Prostate gland (tissue), 2 donors: ENCODE results near the gene CALML3. TPM values are rescaled to one million over a fixed set of nuclear protein-coding genes. Genes with fewer than 3 reads are reported as not detected.

ENCODE experiments used
- DNase-seq: peaks from one replicate; pipeline ENCODE4 v3.0.0-alpha.2; 2019; ENCODE audit warnings: low spot score
- H3K27ac ChIP-seq, 2 donors: fragments of 200-600 bp; sonication (generic); 2 replicates each; pipeline ENCODE4 v1.5.1; 2017 to 2019
- H3K27me3 ChIP-seq: fragments of 200-600 bp; sonication (generic); replicated peaks from 2 replicates; pipeline ENCODE4 v1.5.1; 2019; ENCODE audit not compliant: insufficient read depth
- H3K36me3 ChIP-seq, 2 donors: fragments of 200-600 bp; sonication (generic); 1 replicate in 1 of 2; 2 replicates in 1 of 2; pipeline versions ENCODE4 v1.5.1 to v1.8.1; 2017 to 2019
- H3K4me1 ChIP-seq: fragments of 200-600 bp; sonication (generic); replicated peaks from 2 replicates; pipeline ENCODE4 v1.5.1; 2019
- H3K4me3 ChIP-seq, 2 donors: fragments of 200-600 bp; sonication (generic); 2 replicates each; pipeline ENCODE4 v1.5.1; 2017 to 2019
- H3K9me3 ChIP-seq: fragments of 200-600 bp; sonication (generic); 2 replicates; pipeline ENCODE4 v1.5.1; 2017
- POLR2A ChIP-seq: fragments of 450-650 bp; IDR thresholded peaks from one replicate; pipeline ENCODE4 v1.6.1; 2016; ENCODE audit warnings: antibody characterized with exemption, mild to moderate bottlenecking
- POLR2AphosphoS5 ChIP-seq: sonication (generic); formaldehyde crosslinking; IDR thresholded peaks from one replicate; pipeline ENCODE4 v1.6.1; 2017; ENCODE audit warnings: antibody characterized with exemption
- WGBS: methylation state at CpG from one replicate; pipeline ENCODE4 v1.1.5; 2018; 5-methylcytosine and 5-hydroxymethylcytosine counted together
- intact Hi-C: fragments of 100-400 bp; cut with DNase I; formaldehyde crosslinking; loops from one replicate; pipeline ENCODE4 v1.14.2; 2022
- total RNA-seq, 2 donors: library from RNA; depleted of rRNA; stranded (reverse); fragments of >200 nt; gene quantifications; one replicate each; pipeline ENCODE4 v1.1.0, GENCODE V29; 2016
- TF ChIP-seq, protein P1 (sequence below), 4 experiments: fragments of 200-600 bp in 2 of 4; fragments of 450-650 bp in 2 of 4; sonication (generic) in 2 of 4; IDR thresholded peaks; 1 replicate in 3 of 4; 2 replicates in 1 of 4; pipeline ENCODE4 v1.5.1; 2016 to 2019; ENCODE audit warnings: antibody characterized with exemption in 4 of 4, mild to moderate bottlenecking in 2 of 4, moderate library complexity in 2 of 4

The CALML3 gene
- total RNA-seq, 2 donors from 2014 or later: 1.6 to 8.0 TPM

DNA sequence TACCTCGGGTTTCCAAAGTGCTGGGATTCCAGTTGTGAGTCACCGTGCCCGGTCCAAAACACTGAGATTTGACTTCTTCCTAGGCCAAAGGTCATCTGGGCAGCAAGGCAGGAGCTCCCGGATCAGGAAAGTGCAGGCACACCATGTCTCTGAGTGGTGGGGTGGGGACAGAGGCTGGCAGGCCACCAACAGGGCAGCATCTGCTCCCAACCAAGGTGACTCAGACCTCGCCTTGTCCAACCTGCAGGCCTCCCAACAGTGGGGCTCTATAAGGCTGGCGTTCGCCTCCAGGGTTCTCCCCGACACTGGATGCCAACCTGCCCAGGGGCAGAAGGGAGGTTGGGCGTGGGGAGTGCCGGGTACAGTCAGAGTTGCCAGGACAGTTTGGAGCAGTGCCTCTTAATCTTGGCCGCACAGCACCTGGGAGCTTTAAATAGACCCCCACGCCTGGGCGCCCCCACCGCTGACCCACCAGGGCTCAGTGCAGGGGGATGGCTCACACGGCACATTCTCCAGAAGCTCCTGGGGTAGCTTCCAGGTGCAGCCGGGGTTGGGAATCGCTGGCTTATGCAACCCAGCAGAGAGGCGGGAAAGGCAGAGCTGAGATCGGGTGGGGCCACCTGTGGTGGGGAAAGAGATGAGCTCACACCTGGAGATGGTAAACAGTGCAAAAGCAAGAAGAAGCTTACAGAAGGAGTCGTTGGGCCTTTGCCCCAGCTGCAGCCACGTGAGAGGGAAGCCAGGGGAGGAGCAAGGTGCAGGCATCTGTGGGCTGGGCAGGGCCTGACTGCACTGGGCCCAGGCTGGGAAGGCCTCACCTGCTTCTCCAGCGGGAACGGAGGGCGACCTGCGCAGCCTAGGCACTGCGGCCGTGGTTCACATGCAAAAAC lies 36.2 kb upstream of the CALML3 start:
- Histone ChIP-seq H3K36me3 (no peaks in the 10 kb centered on the region), H3K4me1 (no peaks in the 10 kb centered on the region), H3K9me3 (no peaks in the 10 kb centered on the region), H3K27ac (peak overlapping the region; percentile 32 to 61), H3K4me3 (no peak overlapping the region), H3K27me3 (no peaks in the 10 kb centered on the region)
- intact Hi-C loops: no loop called here
- DNase-seq: peak; percentile 82
- WGBS: 45% methylated on average over 27 of the region's 27 CpGs
- peak; percentile 70 for TF ChIP-seq POLR2AphosphoS5
- TF ChIP-seq, protein P1, sequence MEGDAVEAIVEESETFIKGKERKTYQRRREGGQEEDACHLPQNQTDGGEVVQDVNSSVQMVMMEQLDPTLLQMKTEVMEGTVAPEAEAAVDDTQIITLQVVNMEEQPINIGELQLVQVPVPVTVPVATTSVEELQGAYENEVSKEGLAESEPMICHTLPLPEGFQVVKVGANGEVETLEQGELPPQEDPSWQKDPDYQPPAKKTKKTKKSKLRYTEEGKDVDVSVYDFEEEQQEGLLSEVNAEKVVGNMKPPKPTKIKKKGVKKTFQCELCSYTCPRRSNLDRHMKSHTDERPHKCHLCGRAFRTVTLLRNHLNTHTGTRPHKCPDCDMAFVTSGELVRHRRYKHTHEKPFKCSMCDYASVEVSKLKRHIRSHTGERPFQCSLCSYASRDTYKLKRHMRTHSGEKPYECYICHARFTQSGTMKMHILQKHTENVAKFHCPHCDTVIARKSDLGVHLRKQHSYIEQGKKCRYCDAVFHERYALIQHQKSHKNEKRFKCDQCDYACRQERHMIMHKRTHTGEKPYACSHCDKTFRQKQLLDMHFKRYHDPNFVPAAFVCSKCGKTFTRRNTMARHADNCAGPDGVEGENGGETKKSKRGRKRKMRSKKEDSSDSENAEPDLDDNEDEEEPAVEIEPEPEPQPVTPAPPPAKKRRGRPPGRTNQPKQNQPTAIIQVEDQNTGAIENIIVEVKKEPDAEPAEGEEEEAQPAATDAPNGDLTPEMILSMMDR (IDR thresholded peaks at IDR 0.05): no peak

- Histone ChIP-seq H3K4me3 (no peak overlapping the region), H3K27ac (no peak overlapping the region)
- WGBS: 93% methylated on average over 4 of the region's 4 CpGs
Observed at GRCh38 chr10:5490032-5490431, 34.7 kb upstream of the CALML3 start.

DNA sequence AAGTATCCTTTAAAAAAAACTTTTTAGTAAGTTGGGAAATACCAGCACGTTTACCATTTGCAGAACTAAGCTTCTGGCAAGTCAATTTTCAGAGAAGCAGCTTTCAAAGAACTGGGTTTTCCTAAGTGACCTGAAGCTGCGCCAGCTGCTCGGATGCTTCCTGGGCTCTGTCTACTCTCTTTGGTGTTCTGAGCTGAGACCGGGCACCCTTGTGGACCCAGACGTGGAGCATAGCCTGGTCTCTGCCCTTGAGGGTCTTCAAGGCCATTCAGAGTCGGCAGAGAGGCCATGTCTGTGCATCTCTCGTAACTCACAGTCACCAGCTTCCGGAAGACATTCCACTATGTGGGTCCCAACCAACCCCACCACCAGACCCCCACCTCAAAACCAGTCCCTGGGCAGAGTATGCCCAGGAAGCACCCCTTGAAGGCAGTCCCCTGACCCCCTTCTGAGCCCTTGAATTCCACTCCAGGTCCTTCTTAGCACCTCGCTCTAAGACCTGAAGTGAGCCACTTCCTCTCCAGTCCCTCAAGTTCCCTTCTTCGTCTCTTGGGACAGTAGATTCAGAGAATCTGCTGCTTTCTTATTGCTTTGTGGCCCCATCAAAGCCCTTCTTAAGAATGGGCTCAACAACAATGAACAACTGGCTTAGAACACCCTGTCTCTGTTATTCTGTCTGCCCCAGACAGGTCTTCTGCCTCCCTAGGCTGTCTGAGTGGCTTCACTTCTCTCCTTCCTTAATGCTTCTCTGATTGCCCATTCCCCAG lies 33.9 kb upstream of the CALML3 start:
- no peak for TF ChIP-seq POLR2A
- TF ChIP-seq POLR2AphosphoS5: no peak
- TF ChIP-seq, protein P1 (IDR thresholded peaks at IDR 0.05): no peak
- 93% methylated on average over 10 of the region's 10 CpGs for WGBS
- Histone ChIP-seq H3K9me3 (no peaks in the 10 kb centered on the region), H3K4me3 (no peak overlapping the region), H3K27ac (no peak overlapping the region), H3K4me1 (no peaks in the 10 kb centered on the region), H3K27me3 (no peaks in the 10 kb centered on the region), H3K36me3 (no peaks in the 10 kb centered on the region)
- intact Hi-C loops: no loop called here
- DNase-seq: no peak

More at GRCh38 chr10:5490032-5490431, 34.7 kb upstream of the CALML3 start:
- DNase-seq: no peak
- H3K4me1 ChIP-seq: no peaks in the 10 kb centered on the region
- no peaks in the 10 kb centered on the region for H3K27me3 ChIP-seq
- no peaks in the 10 kb centered on the region for H3K9me3 ChIP-seq
- H3K36me3 ChIP-seq: no peaks in the 10 kb centered on the region
- TF ChIP-seq POLR2A (no peak), POLR2AphosphoS5 (no peak)
- TF ChIP-seq, protein P1 (IDR thresholded peaks at IDR 0.05): no peak
- intact Hi-C loops: no loop called here

- no peak for TF ChIP-seq POLR2A
- TF ChIP-seq POLR2AphosphoS5: no peak
- TF ChIP-seq, protein P1 (IDR thresholded peaks at IDR 0.05): no peak
- Histone ChIP-seq H3K36me3 (no peaks in the 10 kb centered on the region), H3K4me1 (no peaks in the 10 kb centered on the region), H3K4me3 (no peak overlapping the region), H3K9me3 (no peaks in the 10 kb centered on the region), H3K27ac (no peak overlapping the region), H3K27me3 (no peaks in the 10 kb centered on the region)
- DNase-seq: no peak
- 94% methylated on average over 5 of the region's 7 CpGs for WGBS
- intact Hi-C loops: no loop called here
Observed at GRCh38 chr10:5491477-5491876, 33.3 kb upstream of the CALML3 start.
